NAMALWA (cell line): ENCODE measurements around the gene CTBP1.
"Not testable (repeated sequence)": the region's sequence is repeated elsewhere in the genome, so short reads cannot be mapped to it uniquely, and the experiment has no call there.

ENCODE experiments used
- DNase-seq: peaks from one replicate; pipeline ENCODE4 v3.0.0-alpha.2; 2015; ENCODE audit warnings: low spot score

The CTBP1 gene

DNA sequence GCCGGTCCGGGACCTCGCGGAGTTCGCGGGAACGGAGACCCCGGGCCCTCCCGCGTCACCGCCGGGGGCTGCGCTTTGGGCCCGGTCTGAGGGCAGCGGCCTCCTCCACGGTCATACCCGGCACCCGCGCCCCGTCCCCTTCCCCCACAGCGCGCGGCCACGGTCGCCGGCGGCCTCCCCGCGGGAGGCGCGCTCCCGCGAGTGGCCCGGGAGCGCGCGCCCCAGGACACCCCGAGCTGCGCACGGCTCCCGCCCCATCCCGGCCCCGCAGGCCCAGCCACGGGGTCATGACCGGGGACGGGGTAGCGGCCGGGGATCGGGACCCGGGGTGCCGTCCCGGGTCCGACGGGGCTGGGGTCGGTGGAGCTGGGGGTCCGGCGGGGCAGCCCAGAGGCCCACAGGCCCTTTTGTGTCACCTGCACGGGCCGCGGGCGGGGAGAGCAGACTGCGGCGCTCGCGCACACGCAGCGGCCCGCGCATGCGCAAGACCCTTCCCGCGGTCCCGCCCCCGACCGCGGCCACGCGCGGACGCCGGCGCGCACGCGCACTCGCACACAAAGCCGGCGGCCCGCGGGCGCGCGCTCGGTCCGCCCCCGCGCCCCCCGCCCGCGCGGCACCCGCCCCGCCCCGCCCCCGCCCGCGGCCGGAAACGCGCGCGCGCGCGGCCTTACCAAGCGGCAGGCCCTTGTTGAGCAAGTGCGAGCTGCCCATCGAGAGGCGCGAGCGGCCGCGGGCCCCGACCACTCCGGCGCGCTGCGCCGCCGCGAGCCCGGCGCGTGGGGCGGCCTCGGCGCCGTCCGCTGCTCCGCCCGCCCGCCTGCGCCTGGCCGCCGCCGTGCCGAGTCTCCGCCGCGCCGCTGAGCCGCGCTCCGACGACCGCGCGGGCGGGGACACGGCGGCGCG, at the start of gene CTBP1:
TSS of gene CTBP1 (minus strand) at position 886 of the 903 bp plus-strand sequence. CDS start 7,799 bp downstream, outside the sequence.
- DNase-seq: peak; percentile 86

GRCh38 chr4:1298461-1298860, 49.5 kb upstream of the CTBP1 start:
- no peak for DNase-seq

- DNase-seq: no peak
These were observed 48.8 kb upstream of the CTBP1 start for GRCh38 chr4:1297456-1298325.

- no peak for DNase-seq
These were observed 48.1 kb upstream of the CTBP1 start for GRCh38 chr4:1297023-1297395.

DNA sequence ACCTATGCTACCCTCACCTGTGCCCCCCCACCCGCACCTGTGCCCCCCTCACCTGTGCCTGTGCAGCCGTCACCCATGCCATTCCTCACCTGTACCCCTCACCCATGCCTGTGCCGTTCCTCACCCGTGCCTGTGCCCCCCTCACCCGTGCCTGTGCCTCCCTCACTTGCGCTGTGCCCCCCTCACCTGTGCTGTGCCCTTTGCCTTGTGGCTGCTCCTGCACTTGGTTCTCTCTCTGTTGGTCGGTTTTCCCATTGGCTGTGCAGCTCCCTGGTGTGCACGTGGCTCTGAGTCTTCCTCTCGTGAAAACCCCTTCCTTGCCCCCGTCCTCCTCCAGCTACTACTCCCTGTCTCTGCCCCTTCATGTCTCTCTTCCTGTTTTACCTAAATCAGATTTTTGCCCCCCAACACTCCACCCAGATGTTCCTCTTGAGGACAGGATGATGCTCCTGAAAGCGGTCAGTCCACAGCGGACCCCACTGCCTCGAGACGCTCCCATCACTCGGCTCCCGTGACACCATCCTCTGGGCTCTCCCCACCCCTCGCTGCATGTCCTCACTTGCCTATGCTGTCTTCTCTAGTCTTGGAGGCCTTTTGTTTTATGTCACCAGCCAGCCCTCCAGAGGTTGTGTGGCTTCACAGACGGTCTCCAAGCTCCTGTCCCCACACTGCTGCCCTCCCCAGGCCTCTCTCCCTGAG, 47.5 kb upstream of the CTBP1 start:
- DNase-seq: no peak

- no peak for DNase-seq
These were observed 46.6 kb upstream of the CTBP1 start for GRCh38 chr4:1295405-1296055.

GRCh38 chr4:1294891-1295290, 46.0 kb upstream of the CTBP1 start:
- no peak for DNase-seq

DNA sequence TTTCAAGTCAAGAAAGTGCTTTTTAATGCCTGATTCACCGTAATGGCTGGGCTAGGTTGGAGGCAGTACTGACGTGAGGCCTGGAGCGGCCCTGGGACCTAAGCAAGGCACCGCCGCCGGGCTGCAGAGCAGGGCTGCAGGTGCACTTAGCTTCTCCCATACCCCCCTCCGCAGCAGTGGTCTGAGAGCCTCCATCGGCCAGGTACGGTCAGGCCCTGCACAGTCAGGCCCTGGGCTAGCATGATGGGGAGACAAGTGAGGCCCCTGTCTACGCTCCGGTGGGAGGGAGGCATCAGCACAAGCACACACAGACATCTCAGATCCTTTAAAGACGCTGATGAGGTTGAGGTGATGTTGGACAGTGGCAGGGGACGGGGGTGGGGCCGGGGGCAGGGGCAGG, 45.5 kb upstream of the CTBP1 start:
- no peak for DNase-seq

DNA sequence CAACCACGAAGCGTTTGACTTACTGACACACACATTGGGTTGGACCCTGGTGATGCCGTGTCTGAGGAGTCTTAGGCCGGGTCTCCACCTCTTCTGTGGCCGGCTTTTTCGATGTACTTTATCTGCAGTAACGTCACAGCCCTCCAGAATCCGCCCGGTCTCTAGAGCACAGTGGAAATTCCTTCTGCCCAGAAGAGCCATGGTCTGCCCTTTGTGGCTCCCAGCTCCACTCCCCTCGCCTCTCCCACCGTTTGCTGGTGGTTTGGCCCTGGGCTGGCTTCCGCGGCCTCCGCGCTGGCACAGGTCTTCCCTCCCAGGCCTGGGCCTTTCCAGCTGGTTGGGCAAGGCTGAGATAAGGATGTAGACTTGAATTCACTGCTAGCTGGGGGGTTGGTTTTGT, 45.1 kb upstream of the CTBP1 start:
- no peak for DNase-seq

GRCh38 chr4:1293531-1293941, 44.6 kb upstream of the CTBP1 start:
- DNase-seq: peak; percentile 38

DNA sequence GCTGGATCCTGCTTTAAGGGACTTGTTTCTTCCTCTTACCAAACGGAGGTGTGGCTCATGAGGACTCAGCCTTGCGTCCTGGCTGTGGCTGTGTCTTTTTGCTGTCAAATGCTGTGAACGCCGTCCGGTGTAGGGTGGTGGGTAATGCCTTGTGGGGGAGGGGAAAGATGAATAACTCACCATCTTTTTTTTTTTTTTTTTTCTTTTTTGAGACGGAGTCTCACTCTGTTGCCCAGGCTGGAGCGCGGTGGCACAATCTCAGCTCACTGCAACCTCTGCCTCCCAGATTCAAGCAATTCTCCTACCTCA, 43.7 kb upstream of the CTBP1 start:
- DNase-seq: not testable (repeated sequence)

DNA sequence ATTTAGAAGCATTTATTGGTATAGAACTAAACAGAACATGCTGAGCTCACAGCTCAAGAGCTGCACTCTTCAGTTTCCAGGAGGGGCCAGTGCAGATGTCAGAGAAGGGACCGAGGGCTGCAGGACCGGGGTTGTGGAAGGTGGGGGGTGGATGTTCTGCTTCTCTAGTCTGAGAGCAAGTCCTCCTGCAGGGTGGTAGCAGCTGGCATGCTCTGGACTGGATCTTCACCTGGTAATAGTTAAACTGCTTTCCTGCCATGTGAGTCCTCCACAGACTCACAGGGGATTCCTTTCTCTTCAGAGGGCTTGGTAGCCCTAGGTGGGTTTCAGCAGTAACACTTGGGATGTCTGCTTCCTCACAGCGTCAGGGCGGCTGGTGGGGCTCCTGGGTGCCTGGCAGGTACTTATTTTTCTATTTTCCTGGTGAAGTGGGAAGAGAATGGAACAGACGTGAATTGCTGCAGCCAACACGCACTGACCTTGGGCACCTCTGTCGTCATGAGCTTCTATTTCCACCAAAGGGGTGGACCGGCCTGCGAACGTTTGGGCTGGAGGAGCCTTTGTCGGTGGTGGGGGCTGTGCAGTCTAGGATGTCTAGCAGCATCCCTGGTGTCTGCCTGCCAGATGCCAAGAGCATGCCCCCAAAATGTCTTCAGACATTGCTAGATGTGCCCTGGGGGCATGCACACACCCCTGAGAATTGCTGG, 43.2 kb upstream of the CTBP1 start:
- no peak for DNase-seq

- no peak for DNase-seq
These were observed 42.2 kb upstream of the CTBP1 start for GRCh38 chr4:1291091-1291490.

DNA sequence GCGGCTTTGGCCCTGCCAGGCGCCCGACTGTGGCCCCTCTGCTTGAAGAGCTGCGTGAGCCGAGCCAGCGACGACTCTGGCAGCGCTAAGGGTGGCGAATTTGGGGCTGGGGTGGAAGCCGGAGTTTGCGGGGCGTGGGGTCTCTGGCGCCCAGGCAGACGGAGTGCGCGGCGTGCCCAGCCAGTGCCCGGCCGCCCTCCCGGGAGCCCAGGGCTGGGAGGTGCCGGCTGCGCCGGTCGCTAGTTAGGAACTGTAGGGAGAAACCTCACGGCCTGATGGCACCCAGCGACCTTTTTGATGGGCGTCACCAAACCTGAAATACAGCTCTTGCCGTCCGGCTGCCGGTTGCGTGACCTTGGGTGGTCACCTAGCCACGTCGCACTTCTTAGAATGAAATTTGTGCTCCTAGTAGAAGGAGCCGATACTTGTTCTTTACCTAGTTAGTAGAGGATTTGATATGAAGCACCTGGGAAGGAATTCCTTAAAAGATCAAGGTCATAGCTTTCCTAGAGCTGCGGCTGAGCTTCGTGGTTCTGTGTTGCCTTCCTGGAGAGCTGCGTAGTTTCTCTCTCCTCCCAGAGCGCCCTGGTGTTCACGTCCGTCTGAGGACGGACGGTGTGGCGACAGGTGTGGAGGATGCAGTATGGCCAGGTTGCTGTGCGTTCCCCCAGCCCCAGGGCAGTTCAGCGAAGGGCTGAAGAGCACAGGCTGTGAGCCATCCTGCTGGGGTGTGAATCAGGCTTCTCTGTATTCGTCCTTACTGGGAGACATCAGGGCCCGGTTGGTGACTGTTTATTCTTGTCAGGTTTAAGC, 41.4 kb upstream of the CTBP1 start:
- DNase-seq: peak; percentile 36

GRCh38 chr4:1289207-1290164, 40.6 kb upstream of the CTBP1 start, which contains the start of gene MAEA:
Gene MAEA, plus strand, starts transcription at chr4:1289891. Its CDS starts 23 bp downstream, at chr4:1289914.
- DNase-seq: peak; percentile 97

- no peak for DNase-seq
These were observed 39.9 kb upstream of the CTBP1 start for GRCh38 chr4:1288786-1289185.

- peak; percentile 68 for DNase-seq
These were observed 37.0 kb upstream of the CTBP1 start for GRCh38 chr4:1285790-1286553.

GRCh38 chr4:1285151-1285789, 36.3 kb upstream of the CTBP1 start:
- DNase-seq: no peak
